Stimulated activated CD4-positive, alpha-beta T cell treated with anti-CD3 and anti-CD28 coated beads, Interleukin-1b, Interleukin-23, amount 100 ng/mL, for 24 hours (primary cell): ENCODE results near the gene PFN3.
"Not testable (repeated sequence)": the region's sequence is repeated elsewhere in the genome, so short reads cannot be mapped to it uniquely, and the experiment has no call there.

ENCODE experiments used
- DNase-seq, 4 experiments: peaks; one replicate each; pipeline ENCODE4 v3.0.0-alpha.2; 2020; ENCODE audit warnings: low read depth in 4 of 4, low spot score in 1 of 4

PFN3 gene

DNA sequence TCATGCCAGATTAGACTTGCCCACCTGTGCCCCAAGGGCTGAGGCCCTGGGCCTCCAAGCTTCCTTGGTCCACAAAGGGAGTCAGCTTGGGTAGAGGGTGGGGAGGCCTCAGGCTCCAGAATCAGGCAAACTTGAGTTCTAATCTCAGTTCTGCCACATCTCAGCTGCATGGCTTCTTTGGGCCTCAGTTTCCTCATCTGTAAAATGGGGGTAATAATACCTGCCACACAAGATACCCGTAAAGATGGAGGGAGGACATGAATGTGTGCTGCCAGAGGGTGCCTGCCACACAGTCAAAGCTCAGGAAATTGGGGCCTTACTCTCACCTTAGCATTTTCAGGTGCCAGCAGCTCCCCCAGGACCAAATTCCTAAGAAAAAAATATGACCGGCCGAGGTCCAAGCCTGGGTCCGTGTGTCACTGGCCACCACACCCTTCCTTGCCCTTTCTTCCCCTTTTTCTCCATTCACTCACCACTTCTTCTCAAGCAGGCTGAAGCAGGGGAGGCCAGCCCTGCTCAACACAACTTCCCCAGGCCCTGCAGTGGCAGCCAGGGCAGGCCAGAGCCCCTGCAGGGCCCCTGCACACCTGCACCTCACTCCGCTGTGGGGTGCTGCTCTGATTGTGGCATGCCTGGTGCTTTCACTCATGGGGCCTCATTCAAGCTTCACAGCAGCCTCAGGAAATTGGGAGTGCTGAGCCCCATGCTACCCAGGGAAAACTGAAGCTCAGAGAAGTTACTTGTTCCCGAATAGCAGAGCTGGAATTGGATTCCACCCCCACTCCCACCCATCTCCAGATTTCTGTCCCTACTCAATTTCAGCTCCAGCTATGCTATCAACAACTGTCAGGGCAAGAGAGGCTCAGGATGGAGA, 38.8 kb downstream of the PFN3 start:
- no peak for DNase-seq

DNA sequence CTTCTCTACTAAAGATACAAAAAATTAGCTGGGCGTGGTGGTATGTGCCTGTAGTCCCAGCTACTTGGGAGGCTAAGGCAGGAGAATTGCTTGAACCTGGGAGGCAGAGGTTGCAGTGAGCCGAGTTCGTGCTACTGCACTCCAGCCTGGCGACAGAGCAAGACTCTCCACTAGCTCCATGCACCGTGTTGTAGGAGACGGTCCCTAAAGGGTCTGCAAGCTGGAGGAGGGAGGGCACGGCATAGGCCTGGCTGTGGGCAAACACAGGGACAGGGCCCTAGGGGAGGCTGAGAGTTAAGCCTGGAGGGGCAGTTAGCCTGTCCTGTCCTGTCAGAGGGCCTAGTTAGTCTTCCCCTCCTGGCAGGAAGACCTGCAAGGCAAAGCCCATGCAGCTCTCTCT, 39.7 kb downstream of the PFN3 start:
- DNase-seq, result not testable (repeated sequence)

DNA sequence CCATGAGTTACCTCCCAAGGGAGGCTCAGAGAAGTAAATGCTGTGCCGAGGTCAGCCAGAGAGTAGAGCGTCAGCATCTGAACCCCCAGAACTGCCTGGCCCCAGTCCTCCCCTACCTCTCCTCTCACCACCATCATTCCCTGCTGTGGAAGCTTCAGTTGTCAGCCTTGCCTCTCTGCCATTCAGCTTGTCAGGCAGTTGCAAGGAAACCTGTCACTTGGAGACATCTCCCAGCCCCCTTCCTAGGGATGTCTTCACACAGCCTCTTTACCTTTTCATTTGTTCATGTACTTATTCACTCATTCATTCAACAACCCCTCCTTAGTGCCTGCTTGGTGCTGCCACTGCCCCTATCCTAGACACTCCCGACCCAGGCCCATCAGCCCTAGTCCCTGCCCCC, 40.6 kb downstream of the PFN3 start:
- no peak for DNase-seq

DNA sequence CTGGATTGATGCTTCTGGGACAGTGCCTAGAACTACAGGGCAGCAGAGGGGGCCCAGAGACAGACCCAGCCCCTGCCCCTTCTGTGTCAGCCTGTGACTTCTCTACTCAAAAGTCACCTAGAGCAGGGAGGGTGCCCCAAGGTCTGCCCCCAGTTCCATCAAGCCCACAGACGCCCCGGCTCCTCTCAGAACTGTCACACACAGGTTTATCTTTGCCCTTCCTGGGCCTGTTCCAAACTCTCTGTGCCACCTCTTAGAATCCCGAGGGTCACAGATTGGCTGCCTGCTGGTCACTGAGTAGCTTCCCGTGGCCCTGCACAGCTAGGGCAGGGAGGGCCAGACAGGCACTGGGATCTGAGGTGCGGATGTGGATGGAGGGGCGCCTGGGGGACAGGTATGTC, 41.0 kb downstream of the PFN3 start:
- no peak for DNase-seq

DNA sequence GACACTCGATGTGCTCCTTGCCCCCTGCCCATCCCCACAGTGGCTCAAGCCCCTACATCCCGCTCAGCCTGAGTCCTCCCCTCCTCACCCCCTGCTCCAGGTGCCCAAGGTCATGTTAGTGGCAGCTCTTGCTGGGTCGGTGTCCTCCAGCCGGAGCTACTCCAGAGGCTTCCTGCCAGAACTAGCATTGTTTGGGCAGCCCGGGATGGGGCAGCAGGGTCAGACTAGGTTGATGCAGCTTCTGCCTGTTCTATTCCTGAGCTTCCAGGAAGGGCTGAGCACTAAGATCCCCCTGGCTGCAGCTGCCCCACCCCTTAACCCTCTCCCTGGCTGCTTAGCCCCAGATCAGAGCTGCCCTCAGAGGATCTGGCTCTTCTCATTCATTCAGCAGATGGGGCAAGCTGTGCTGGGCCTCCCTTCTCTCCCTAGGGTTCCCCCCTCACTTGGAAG, 42.1 kb downstream of the PFN3 start:
- DNase-seq, result no peak

DNA sequence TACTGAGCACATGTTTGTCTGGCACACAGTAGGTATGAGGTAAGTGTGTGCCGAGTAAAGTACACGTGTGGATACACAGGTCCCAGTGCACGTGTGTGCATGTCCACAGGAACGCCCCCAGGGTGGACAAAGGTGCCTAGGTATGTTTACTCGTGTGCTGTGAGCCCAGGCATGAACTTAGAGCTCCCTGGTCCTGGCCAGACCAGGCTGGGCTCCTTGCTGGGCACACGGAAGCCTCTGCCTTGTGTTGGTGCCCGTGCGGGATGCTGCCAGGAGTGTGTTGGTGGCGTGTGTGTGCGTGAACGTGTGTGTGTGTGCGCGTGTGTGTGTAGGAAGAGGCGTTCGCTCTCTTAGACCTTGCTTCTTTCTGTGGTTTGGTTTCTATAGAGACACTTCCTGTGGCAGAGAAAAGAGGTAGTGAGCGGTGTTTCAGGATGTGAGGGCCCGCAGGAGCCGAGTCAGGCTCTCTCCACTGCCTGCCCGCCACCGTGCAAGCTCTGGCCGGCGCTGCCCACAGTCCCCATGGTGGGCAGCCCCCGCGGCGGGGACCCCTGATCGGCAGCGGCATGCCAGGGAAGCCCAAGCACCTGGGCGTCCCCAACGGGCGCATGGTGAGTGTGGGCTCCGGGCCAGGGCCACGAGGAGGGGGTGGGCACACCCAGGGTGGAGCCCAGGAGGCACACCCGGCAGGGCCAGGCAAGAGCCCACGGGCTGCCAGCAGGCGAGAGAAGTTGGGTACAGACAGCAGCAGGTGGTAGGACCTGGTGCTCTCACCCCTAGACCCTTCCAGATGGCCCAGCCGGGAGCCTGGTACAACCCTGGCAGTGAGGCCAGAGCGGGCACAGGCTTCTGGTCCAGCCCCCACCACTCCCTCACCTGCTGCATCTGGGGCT, 42.8 kb downstream of the PFN3 start, which contains the start of gene RGS14:
TSS of gene RGS14 (plus strand) at position 466 of the 893 bp plus-strand sequence. CDS start at position 567, 101 bp downstream.
- DNase-seq, result peak in 3 of 4 experiments; percentile 33 to 44 (median 42)

DNA sequence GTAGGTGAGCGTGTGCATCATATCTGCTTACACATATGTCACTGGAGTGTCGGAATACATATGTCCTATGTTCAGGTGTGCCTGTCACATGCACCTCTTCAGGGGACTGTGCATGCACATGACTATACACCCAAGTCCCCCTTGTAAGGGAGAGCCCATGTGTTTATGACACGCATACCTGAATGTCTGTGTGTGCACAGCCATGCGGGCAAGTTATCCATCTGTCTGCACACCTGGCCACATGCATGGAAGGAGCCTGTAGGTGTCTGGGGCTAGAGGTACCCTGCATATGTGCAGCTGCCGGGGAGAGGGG, 43.4 kb downstream of the PFN3 start:
- DNase-seq, result no peak

DNA sequence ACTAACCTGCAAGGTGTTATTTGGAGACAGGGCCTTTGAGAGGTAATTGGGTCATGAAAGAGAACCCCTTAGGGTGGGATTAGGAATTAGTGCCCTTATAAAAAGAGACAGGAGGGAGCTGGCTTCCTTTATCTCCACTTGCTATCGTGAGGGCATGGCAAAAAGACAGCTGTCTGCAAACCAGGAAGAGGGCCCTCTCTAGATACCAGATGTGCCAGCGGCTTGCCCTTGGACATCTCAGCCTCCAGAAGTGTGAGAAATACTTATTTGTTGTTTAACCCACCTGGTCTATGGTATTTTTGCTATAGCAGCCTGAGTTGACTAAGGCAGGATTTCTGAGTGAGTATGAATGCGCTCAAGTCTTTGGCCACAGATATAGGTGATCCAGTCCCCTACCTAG, 43.7 kb downstream of the PFN3 start:
- DNase-seq, result no peak

DNA sequence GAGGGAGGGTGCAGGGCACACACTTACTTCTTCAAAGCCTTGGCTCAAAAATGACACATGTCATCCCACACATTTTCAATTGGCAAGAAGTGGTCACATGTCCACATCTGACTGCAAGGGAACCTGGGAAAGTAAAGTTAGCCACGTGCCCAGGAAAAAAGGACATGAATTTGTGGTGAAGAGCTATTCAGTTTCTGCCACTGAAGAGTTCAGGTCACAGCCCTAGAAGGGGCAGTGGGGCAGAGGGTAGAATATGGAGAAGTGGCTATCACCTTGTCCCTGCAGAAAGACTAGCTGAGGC, 44.6 kb downstream of the PFN3 start:
- no peak for DNase-seq

DNA sequence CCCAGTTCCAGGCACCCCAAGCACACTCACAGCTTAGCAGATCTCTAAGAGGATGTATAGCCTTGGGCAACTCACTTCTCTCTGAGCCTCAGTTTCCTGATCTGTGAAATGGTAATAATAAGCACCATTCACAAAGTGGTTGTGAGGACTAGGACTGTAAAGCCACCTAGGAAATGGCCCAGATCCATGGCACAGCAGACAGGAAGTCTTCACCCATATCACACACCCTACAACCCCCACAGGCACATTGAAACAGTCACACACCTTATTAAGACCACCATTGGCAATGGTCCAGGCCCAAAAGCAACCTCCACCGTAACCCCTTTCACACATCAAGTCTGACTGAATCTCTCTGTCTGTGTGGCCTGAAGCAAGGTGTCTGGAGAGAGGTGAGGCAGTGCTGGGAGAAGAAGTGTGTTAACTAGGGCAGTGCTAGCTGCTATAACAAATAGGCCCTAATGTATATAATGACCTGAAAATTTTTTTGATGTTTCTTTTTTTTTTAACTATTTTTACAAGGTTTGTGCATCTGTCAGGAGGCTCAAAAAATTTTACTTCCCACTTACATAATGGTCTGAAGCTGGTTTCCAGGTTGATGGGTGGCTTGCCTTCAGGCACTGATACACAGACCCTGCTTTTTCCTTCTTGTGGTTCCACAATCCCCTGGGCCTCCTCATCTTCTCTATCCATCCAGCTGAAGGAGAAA, 45.1 kb downstream of the PFN3 start:
- DNase-seq, result no peak

DNA sequence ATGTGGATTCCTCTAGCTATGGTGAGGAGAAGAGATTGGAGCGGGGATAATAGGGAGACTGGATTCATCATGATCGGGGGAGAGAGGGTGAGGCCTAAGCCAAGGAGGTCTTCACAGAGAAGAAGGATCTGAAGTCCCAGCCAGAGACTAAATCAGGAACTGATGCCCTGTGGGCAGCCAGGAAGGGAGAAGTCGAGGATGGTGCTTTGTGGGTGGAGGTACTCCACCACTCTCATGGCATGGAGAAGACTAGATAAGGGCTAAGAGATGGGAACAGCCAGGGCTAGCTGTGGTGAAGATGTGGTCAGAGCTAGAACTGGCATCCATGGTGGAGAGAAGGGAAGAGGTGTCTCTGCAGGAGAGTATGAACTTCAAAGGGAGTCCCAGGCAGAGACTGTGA, 45.8 kb downstream of the PFN3 start:
- no peak for DNase-seq

DNA sequence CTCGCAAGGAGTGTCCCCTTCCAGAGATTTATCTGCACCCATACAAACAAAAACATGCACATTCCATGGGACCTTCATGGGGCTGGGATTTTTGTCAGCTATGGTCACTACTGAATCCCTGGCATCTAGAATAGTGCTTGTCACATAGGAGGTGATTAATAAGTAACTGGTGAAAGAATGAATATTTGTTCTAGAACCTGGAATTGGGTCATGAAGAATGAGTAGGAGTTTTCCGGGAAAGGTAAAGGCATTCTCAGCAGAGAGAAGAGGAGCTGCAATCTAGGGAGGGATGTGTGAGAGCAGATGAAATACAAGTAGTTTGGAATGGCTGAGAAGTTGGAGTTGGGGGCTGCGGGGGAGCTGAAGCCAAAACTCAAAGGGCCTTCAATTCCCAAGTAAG, 46.2 kb downstream of the PFN3 start:
- no peak for DNase-seq

DNA sequence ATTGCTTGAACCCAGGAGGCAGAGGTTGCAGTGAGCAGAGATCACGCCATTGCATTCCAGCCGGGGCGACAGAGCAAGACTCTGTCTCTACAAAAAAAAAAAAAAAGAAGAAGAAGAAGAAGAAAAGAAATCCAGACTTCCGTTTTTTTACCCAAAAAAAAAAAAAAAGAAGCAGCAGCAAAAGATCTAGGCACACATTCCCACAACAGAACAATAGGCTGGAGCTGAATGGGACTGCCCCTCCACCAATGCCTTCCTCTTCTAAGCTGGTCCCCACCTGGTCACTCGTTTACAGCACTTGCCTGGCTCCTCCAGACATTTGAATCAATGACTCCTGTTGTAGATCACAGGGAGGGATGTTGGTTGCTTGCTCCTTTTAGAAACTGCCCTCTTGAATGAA, 47.4 kb downstream of the PFN3 start:
- DNase-seq, result no peak

DNA sequence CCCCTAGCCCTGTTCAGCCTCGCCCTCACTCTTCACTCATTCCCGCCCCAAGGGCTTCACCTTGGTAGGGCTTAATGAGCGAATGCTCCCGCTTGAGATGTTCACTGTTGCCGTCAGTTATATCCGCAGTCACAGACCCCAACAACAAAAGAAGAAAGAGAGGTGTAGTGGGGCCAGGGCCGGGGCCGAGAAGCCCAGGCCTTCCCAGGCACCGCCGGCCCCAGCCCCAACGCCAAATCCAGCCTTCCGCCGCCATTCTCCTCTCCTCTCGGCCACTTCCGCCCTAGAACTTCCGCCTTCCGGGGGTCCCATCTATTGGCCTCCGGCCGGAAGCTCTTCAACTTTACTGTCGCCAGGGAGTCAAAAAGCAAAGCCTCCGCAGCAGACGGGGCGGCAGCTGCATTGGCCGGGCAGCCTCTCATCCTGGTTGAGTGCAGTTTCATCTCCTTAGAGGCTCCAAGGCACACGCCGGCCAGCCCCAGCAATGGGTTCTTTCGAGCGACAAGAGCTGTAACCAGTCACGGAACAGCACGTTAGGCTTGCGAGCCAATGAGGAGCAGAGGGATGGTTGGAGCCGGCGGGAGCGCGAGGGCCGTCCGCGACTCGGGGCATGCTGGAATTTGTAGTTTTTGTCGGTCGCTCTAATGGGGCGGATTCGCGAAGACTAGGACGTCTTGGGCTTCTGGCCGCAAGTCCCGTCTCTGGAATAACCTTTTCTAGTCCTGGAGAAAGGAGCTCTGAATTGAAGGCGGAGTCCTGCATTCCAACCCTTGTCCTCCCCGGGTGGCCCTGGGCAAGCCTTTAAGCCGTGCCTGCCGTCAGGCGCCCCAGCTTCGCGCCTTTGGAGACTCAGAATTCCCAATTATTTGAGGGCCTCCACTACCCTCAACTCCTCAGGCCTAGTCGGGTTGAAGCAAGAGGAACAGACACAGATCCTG, 48.8 kb downstream of the PFN3 start, which contains the start of gene LMAN2:
TSS of gene LMAN2 (minus strand) at position 277 of the 938 bp plus-strand sequence. CDS start at position 256, 21 bp downstream.
- peak; percentile 72 to 85 (median 76) for DNase-seq

DNA sequence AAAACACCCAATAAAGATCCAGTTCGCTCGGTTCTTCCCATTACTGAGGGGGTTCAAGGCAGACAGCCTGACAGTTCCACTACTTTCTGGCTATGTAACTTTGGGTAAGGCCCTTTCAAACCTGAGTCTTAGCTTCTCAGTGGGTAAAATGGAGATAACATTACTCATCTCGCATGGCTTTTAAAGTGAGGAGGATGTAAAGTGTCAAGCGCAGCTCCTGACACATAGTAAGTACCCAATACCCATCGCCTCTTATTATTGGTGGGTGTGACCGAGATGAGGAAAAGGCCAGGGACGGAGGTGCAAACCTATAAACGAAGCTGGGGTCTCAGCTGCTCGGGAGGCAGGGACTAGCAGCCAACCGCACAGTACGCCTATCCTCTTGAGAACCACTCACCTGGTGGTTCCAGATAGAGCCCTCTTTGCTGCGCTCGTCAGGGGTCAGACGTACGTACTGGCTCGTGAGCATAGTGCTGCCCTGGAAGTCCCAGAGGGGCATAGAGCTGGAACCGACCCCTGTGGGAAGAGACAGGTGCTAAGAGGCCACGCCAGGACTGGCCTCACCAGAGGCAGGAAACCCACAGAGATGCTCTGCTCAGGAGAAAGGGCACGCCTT, 49.6 kb downstream of the PFN3 start:
- DNase-seq, result no peak
